ENCODE results near the gene SUCLG2.

The SUCLG2 gene

GRCh38 chr3:67400476-67400875, 253.9 kb downstream of the SUCLG2 start:
- DNase-seq (ENCODE audit: low read depth in 2 of 3, low spot score in 2 of 3): no peak

DNA sequence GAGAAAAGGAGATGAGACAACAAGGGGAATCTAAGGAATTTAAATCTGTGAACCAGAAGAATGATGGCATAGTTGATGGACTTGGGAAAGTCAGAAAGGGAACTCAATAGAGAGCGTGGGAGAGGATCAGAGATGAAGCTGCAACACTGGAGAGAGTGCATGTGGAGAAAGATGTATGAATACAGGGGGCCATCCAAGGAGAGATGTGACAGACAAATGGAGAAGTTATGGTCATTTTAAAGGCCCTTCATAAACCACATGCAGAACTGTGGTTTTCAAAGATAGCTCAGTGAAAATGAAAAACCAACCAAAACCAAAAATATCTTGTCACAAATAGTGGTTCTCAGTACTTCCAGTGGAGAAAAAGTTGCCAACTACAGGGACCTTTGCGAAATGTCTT, 265.2 kb downstream of the SUCLG2 start:
- DNase-seq (ENCODE audit: low read depth in 2 of 3, low spot score in 2 of 3): no peak

GRCh38 chr3:67388738-67389137, 265.7 kb downstream of the SUCLG2 start:
- DNase-seq (ENCODE audit: low read depth in 2 of 3, low spot score in 2 of 3): no peak

- DNase-seq (ENCODE audit: low read depth in 2 of 3, low spot score in 2 of 3): no peak
Measured at GRCh38 chr3:67386451-67386850, 268.0 kb downstream of the SUCLG2 start.

DNA sequence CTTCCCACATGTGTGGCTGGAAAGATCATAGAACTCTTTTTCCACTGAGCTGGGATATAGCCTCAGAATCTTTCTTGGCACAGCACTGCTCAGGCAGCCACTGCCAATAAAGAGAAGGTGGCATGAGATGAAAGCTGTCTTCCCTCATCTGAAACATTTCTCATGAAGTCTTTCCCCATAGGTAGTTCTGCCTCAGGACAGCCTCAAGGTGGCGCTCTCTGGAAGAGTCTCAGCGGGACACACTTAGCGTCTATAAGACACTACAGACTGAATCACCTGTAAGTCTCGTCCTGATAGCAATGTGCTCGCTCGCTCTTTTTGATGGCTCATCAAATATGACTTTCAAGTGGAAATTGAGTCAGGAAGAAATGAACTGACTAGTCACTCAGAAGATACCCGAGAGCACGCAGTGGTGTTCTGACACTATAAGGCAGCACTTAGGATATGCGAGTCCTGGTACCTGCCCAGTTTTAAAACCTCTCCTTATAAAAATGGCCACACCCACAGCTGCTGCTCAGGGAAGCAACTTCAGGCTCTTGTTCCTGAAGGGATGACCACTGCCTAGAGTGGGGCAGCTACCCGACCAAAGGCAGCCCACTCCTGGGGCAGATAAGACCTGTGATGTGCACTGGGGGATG, 269.5 kb downstream of the SUCLG2 start:
- DNase-seq (ENCODE audit: low read depth in 2 of 3, low spot score in 2 of 3): peak in 1 of 3 experiments; percentile 30

DNA sequence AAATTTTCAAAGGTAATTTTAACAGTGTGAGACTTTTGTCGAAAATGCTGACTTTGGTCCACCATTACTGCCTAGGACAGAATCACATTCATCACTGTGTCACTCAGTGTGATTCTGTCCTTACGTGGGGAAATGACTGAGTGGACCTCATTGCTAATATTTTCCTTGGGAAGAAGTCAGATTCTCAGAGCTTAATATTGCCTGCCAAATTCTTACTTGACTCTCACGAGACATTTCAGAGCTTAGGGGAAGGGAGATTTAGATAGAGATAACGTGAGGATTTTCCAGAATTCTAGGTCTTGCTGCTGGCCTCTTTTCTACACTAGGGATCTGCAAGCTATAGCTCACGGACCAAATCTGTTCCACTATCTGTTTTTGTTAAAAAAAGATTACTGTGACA, 270.4 kb downstream of the SUCLG2 start:
- DNase-seq (ENCODE audit: low read depth in 2 of 3, low spot score in 2 of 3): no peak

DNA sequence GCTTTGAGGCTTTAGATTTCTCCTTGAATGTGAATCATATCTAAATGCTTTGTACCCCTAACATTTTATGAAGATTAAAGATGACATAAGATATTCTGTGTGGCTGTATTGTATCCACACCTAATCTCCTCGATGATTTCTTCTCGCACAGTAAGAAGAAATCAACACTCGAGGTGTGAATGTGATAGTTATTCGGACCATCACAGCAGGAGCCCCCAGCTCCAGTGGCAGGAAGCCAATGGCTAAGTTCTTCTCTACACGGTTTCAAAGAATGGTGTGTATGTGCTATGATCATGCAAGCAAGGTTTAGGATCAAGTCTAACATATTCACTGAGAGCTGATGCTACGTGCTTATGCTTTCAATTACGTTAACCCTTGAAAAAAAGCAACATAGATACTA, 271.0 kb downstream of the SUCLG2 start:
- no peak for DNase-seq (ENCODE audit: low read depth in 2 of 3, low spot score in 2 of 3)

DNA sequence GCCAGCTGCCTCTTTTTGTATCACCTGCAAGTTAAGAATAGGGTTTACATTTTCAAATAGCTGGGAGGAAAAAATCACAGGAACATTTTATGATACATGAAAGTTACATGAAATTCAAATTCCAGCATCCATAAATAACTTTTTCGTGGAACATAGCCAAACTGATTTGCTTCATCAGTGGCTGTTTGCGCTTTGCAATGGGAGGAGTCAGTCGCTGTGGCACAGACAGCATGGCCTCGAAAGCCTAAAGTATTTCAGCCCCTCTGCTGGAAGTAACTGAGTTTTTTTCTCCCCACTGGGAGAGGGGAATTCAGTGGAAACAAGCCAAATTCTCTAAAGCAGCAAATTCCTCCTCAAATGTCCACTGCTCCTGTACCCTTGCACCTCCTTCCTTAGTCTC, 271.9 kb downstream of the SUCLG2 start:
- DNase-seq (ENCODE audit: low read depth in 2 of 3, low spot score in 2 of 3): no peak

GRCh38 chr3:67381667-67382272, 272.6 kb downstream of the SUCLG2 start:
- DNase-seq (ENCODE audit: low read depth in 2 of 3, low spot score in 2 of 3): no peak

GRCh38 chr3:67380118-67380517, 274.3 kb downstream of the SUCLG2 start:
- DNase-seq (ENCODE audit: low read depth in 2 of 3, low spot score in 2 of 3): no peak

GRCh38 chr3:67377299-67377698, 277.1 kb downstream of the SUCLG2 start:
- DNase-seq (ENCODE audit: low read depth in 2 of 3, low spot score in 2 of 3): no peak

DNA sequence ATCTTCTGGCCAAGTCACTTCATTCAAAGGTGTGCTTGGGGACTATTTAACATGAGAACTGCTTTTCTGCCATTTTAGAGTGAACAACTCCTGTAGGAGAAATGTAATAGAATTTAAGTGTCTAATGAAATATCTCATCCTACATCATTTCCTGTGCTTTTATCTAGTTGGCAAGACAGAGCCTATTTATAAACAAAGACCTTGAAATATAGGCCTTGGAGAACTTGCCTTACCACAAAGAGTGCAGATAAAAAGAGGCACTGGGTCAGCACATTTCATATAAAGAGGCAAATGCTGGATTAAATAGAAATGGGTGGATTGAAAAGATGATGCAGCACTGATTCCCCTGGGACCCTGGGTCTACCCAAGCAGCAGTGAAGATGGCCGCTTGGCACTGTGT, 278.0 kb downstream of the SUCLG2 start:
- no peak for DNase-seq (ENCODE audit: low read depth in 2 of 3, low spot score in 2 of 3)

- no peak for DNase-seq (ENCODE audit: low read depth in 2 of 3, low spot score in 2 of 3)
Measured at GRCh38 chr3:67375976-67376375, 278.4 kb downstream of the SUCLG2 start.

DNA sequence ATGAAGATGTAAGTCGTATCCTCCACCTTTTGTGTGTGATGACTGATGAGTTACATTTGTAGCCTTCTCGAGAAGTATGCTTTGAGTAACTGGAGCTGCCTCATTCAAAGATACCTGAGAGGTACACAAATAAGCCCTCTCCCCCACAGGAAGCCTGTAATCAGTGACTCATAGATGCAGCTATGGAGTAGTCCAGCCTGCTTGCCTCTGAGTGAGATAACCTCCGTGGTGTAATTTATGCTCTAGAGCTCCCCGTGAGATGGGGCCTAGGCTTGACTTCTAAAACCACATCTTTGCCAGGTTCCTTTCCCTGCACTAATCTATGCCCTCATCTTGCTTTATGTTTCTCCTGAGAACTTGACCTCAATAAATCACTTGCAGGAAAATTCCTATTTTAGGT, 291.7 kb downstream of the SUCLG2 start:
- no peak for DNase-seq (ENCODE audit: low read depth in 2 of 3, low spot score in 2 of 3)

GRCh38 chr3:67361770-67362169, 292.6 kb downstream of the SUCLG2 start:
- DNase-seq (ENCODE audit: low read depth in 2 of 3, low spot score in 2 of 3): no peak

DNA sequence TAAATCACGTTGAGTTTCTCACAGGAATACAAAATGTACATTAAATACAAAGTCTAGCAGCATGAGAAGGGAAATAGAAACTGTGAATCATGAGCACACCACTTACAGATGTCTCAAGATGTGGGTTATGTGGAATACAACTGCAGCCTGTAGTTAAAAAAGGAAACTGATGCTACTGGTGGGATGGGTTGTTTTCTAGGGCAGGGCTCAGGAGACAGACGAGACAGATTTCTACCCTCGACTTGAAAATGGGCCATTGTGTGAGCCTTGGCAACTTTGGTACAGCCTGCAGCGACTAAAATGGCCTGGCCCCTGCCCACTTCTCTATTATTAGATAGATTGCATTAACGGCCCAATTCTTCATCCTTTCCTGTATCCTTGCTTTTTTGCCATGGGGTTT, 293.1 kb downstream of the SUCLG2 start:
- DNase-seq (ENCODE audit: low read depth in 2 of 3, low spot score in 2 of 3): no peak

DNA sequence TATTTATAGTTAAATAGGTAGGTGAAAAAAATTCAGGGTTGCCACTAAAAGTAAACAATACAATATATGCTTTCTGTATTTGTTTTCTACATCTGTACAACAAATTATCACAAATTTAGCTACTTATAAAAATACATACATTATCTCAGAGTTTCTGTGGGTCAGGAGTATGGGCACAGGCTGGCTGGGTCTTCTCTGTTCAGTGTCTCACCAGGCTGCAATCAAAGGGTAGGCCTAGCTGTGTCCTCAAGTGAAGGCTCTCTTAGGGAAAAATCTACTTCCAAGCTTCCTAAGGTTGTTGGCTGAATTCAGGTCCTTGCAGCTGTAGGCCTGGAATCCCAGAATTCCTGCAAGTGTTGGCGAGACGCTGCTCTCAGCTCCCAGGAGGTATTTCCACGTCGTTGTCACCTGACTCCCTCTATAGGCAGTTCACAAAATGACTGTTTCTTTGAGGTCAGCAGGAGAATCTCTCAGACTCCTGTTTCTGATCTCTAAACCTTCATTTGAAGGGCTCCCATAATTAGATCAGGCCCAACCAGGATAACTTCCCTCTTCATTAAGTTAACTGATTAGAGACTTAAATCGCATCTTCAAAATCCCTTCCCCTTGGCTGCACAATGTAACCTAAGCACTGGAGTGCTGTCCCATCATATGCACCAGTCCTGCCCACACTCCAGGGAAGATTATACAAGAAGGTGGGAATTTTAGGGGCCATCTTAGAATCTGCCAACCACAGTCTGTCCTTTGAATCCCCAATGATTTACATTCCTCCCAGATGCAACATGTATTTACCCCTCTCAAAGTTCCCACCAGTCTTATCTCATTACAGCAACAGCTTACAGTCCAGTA, 296.6 kb downstream of the SUCLG2 start:
- no peak for DNase-seq (ENCODE audit: low read depth in 2 of 3, low spot score in 2 of 3)

GRCh38 chr3:67349551-67350174, 304.7 kb downstream of the SUCLG2 start:
- no peak for DNase-seq (ENCODE audit: low read depth in 2 of 3, low spot score in 2 of 3)

GRCh38 chr3:67346081-67346480, 308.3 kb downstream of the SUCLG2 start:
- no peak for DNase-seq (ENCODE audit: low read depth in 2 of 3, low spot score in 2 of 3)

GRCh38 chr3:67335813-67336212, 318.6 kb downstream of the SUCLG2 start:
- no peak for DNase-seq (ENCODE audit: low read depth in 2 of 3, low spot score in 2 of 3)

GRCh38 chr3:67334588-67334987, 319.8 kb downstream of the SUCLG2 start:
- no peak for DNase-seq (ENCODE audit: low read depth in 2 of 3, low spot score in 2 of 3)

GRCh38 chr3:67329358-67329757, 325.1 kb downstream of the SUCLG2 start:
- DNase-seq (ENCODE audit: low read depth in 2 of 3, low spot score in 2 of 3): peak in 2 of 3 experiments; percentile 11 to 14

Data from activated CD8-positive, alpha-beta memory T cell treated with anti-CD3 and anti-CD28 coated beads for 48 hours (primary cell).